SK-N-SH (cell line): ENCODE data around the gene UBE2D2. TPM values are rescaled to one million over a fixed set of nuclear protein-coding genes. Genes with fewer than 3 reads are reported as not detected.
"Not testable (repeated sequence)": the region's sequence is repeated elsewhere in the genome, so short reads cannot be mapped to it uniquely, and the experiment has no call there.

Experiments
- CTCF ChIA-PET: fragments of 300-600, 350-600 bp; formaldehyde crosslinking; extraction: SDS; loops from one replicate; lab custom pipeline; 2021; lab: Yijun Ruan, JAX
- POLR2A ChIA-PET: fragments of 350-600 bp; sonication (Branson Sonifier 250); formaldehyde crosslinking; extraction: SDS; loops from one replicate; lab custom pipeline; 2020; ENCODE audit warnings: antibody characterized with exemption, inconsistent platforms; lab: Yijun Ruan, JAX
- DNase-seq: peaks from one replicate; pipeline ENCODE4 v3.0.0; 2012
- H2AFZ ChIP-seq: fragments of 200-600 bp; sonication (generic); 2 replicates; pipeline ENCODE4 v1.8.1; 2016; ENCODE audit warnings: antibody characterized with exemption, mild to moderate bottlenecking, low read depth
- H3F3A ChIP-seq: fragments of 200-600 bp; sonication (generic); replicated peaks from 2 replicates; pipeline ENCODE3; 2016; ENCODE audit warnings: antibody characterized with exemption, mild to moderate bottlenecking; ENCODE audit not compliant: insufficient read depth
- H3K27ac ChIP-seq, 2 experiments: fragments of 200-500 bp in 1 of 2; fragments of 200-600 bp in 1 of 2; sonication (Bioruptor generic) in 1 of 2; sonication (generic), shearing (Covaris generic) in 1 of 2; 2 replicates each; pipeline versions ENCODE4 v1.5.1 to v1.6.1; 2014 to 2016; ENCODE audit warnings: low read depth in 2 of 2, inconsistent platforms in 1 of 2, low read length in 1 of 2, mild to moderate bottlenecking in 1 of 2, mixed read lengths in 1 of 2
- H3K27me3 ChIP-seq: fragments of 200-600 bp; sonication (generic), shearing (Covaris generic); 2 replicates; pipeline ENCODE4 v1.6.1; 2016; ENCODE audit warnings: mixed run types; ENCODE audit not compliant: insufficient read depth
- H3K36me3 ChIP-seq, 2 experiments: fragments of 200-500 bp in 1 of 2; fragments of 200-600 bp in 1 of 2; sonication (Bioruptor generic) in 1 of 2; sonication (generic) in 1 of 2; replicated peaks in 1 of 2; 2 replicates each; pipeline versions ENCODE3 to v1.5.1; 2014 to 2016; ENCODE audit warnings: low read length in 1 of 2, mild to moderate bottlenecking in 1 of 2; ENCODE audit not compliant: insufficient read depth in 2 of 2, control insufficient read depth in 1 of 2
- H3K4me1 ChIP-seq, 2 experiments: fragments of 200-500 bp in 1 of 2; fragments of 200-600 bp in 1 of 2; sonication (Bioruptor generic) in 1 of 2; sonication (generic), shearing (Covaris generic) in 1 of 2; 2 replicates each; pipeline versions ENCODE4 v1.5.1 to v1.6.1; 2014 to 2016; ENCODE audit warnings: low read depth in 1 of 2, low read length in 1 of 2, mixed run types in 1 of 2; ENCODE audit not compliant: insufficient read depth in 2 of 2, control insufficient read depth in 1 of 2
- H3K4me2 ChIP-seq: fragments of 200-600 bp; sonication (generic), shearing (Covaris generic); 2 replicates; pipeline ENCODE4 v1.6.1; 2017; ENCODE audit warnings: mixed run types
- H3K4me3 ChIP-seq, 2 experiments: fragments of 200-500 bp in 1 of 2; fragments of 200-600 bp in 1 of 2; sonication (Bioruptor generic) in 1 of 2; sonication (generic), shearing (Covaris generic) in 1 of 2; 2 replicates each; pipeline versions ENCODE4 v1.5.1 to v1.8.1; 2014 to 2016; ENCODE audit warnings: low read depth in 2 of 2, inconsistent platforms in 1 of 2, low read length in 1 of 2, mild to moderate bottlenecking in 1 of 2, mixed read lengths in 1 of 2, moderate library complexity in 1 of 2
- H3K79me2 ChIP-seq: fragments of 200-600 bp; sonication (generic); 2 replicates; pipeline ENCODE4 v1.8.1; 2017; ENCODE audit warnings: mild to moderate bottlenecking; ENCODE audit not compliant: insufficient read depth
- H3K9ac ChIP-seq: fragments of 200-600 bp; sonication (generic); 2 replicates; pipeline ENCODE4 v1.6.1; 2017; ENCODE audit warnings: mixed run types
- H3K9me2 ChIP-seq: fragments of 200-600 bp; sonication (generic); 2 replicates; pipeline ENCODE4 v1.6.1; 2017; ENCODE audit warnings: mixed run types
- H3K9me3 ChIP-seq: fragments of 200-600 bp; sonication (generic); 2 replicates; pipeline ENCODE4 v1.6.1; 2017; ENCODE audit warnings: mixed run types, mild to moderate bottlenecking, moderate library complexity
- H4K20me1 ChIP-seq: fragments of 200-600 bp; sonication (generic); 2 replicates; pipeline ENCODE4 v1.6.1; 2017; ENCODE audit warnings: mild to moderate bottlenecking, mixed run types; ENCODE audit not compliant: insufficient read depth
- EZH2phosphoT487 ChIP-seq: fragments of 200-600 bp; sonication (generic); IDR thresholded peaks from 2 replicates; pipeline ENCODE4 v1.6.1; 2017; ENCODE audit warnings: low read depth, mixed run types, mild to moderate bottlenecking, antibody characterized with exemption, moderate library complexity, borderline replicate concordance
- FOSL2 ChIP-seq: IDR thresholded peaks from 2 replicates; pipeline ENCODE4 v1.4.0; 2012; ENCODE audit warnings: low read depth, mild to moderate bottlenecking, moderate library complexity, borderline replicate concordance
- GATA2 ChIP-seq: sonication (generic); formaldehyde crosslinking; IDR thresholded peaks from 2 replicates; pipeline ENCODE4 v1.5.0; 2020; ENCODE audit warnings: mild to moderate bottlenecking, missing genetic modification reagents
- IRF3 ChIP-seq: fragments of 150-350 bp; IDR thresholded peaks from 2 replicates; pipeline ENCODE4 v1.6.1; 2016; ENCODE audit warnings: mild to moderate bottlenecking, low read depth, low read length
- JUND ChIP-seq: IDR thresholded peaks from 2 replicates; pipeline ENCODE4 v1.4.0; 2012
- MEF2A ChIP-seq: IDR thresholded peaks from 2 replicates; pipeline ENCODE4 v1.4.0; 2012; ENCODE audit warnings: low read depth, borderline replicate concordance
- RXRA ChIP-seq: IDR thresholded peaks from 2 replicates; pipeline ENCODE4 v1.4.0; 2012; ENCODE audit warnings: low read depth, mild to moderate bottlenecking, borderline replicate concordance
- TEAD4 ChIP-seq: IDR thresholded peaks from 2 replicates; pipeline ENCODE4 v1.4.0; 2012; ENCODE audit warnings: mild to moderate bottlenecking, borderline replicate concordance; ENCODE audit not compliant: insufficient read depth
- WGBS: methylation state at CpG from one replicate; pipeline ENCODE4 v1.1.6; 2017; ENCODE audit warnings: low lambda C conversion rate; 5-methylcytosine and 5-hydroxymethylcytosine counted together
- polyA plus RNA-seq, 3 experiments: library from polyadenylated mRNA; depleted of rRNA; stranded (reverse); fragments of >200 nt; gene quantifications; 2 replicates each; pipeline ENCODE4 v1.2.3, GENCODE V29; 2012
- TF ChIP-seq, protein P1 (sequence below): fragments of 200-600 bp; sonication (generic); IDR thresholded peaks from 2 replicates; pipeline ENCODE4 v1.6.1; 2017; ENCODE audit warnings: antibody characterized with exemption, mild to moderate bottlenecking, moderate library complexity

The UBE2D2 gene
- polyA plus RNA-seq, 1 of the 3 experiments (the other 2 are of a cell fraction): 24.5 TPM

GRCh38 chr5:139600336-139600949, 39.3 kb downstream of the UBE2D2 start:
- Histone ChIP-seq H2AFZ (no peak overlapping the region), H3K9ac (no peak overlapping the region), H3K36me3 (peaks cover 4 to 69% of the 10 kb centered on the region in 2 experiments), H4K20me1 (peaks cover 54% of the 10 kb centered on the region), H3K79me2 (peaks cover 97% of the 10 kb centered on the region), H3K4me1 (peaks cover 0 to 8% of the 10 kb centered on the region in 2 experiments; a peak in 1 of 4 replicates), H3K9me3 (no peaks in the 10 kb centered on the region), H3K27ac (0 out of 4 replicates have a peak overlapping the region, but pooled peaks of 1 of the 2 experiments have one; percentile 9), H3K4me3 (no peak overlapping the region), H3K4me2 (no peak overlapping the region), H3K27me3 (no peaks in the 10 kb centered on the region), H3F3A (peaks cover 24% of the 10 kb centered on the region), H3K9me2 (no peaks in the 10 kb centered on the region)
- no peak for TF ChIP-seq RXRA
- TF ChIP-seq JUND: 0 out of 2 replicates have a peak, but pooled peaks have one; percentile 7
- TF ChIP-seq FOSL2: peak; percentile 42; the same call in 1 of the 2 replicates
- WGBS: 85% methylated on average over 7 of the region's 7 CpGs
- DNase-seq: no peak
- ChIA-PET POLR2A (no interaction called here), CTCF (interaction anchor here (4.5 kb wide), 1 partner anchor 34 kb away, joined by 19 read pairs; no protein-coding TSS in a partner anchor)

GRCh38 chr5:139601429-139601828, 40.3 kb downstream of the UBE2D2 start:
- Histone ChIP-seq H2AFZ (no peak overlapping the region), H3K9me3 (no peaks in the 10 kb centered on the region), H3K9me2 (no peaks in the 10 kb centered on the region), H3K4me1 (peaks cover 0 to 8% of the 10 kb centered on the region in 2 experiments; a peak in 1 of 4 replicates), H3K4me2 (no peak overlapping the region), H4K20me1 (peaks cover 44% of the 10 kb centered on the region), H3K27ac (no peak overlapping the region), H3K36me3 (peaks cover 4 to 68% of the 10 kb centered on the region in 2 experiments), H3F3A (peaks cover 26% of the 10 kb centered on the region), H3K9ac (no peak overlapping the region), H3K79me2 (peaks cover 97% of the 10 kb centered on the region), H3K4me3 (no peak overlapping the region), H3K27me3 (no peaks in the 10 kb centered on the region)
- no peak for DNase-seq
- no peak for TF ChIP-seq MEF2A
- TF ChIP-seq IRF3: no peak
- no peak for TF ChIP-seq JUND
- TF ChIP-seq RXRA: no peak
- TF ChIP-seq, protein P1, sequence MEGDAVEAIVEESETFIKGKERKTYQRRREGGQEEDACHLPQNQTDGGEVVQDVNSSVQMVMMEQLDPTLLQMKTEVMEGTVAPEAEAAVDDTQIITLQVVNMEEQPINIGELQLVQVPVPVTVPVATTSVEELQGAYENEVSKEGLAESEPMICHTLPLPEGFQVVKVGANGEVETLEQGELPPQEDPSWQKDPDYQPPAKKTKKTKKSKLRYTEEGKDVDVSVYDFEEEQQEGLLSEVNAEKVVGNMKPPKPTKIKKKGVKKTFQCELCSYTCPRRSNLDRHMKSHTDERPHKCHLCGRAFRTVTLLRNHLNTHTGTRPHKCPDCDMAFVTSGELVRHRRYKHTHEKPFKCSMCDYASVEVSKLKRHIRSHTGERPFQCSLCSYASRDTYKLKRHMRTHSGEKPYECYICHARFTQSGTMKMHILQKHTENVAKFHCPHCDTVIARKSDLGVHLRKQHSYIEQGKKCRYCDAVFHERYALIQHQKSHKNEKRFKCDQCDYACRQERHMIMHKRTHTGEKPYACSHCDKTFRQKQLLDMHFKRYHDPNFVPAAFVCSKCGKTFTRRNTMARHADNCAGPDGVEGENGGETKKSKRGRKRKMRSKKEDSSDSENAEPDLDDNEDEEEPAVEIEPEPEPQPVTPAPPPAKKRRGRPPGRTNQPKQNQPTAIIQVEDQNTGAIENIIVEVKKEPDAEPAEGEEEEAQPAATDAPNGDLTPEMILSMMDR: no peak
- TF ChIP-seq GATA2 (CRISPR knock-in tag): no peak
- TF ChIP-seq EZH2phosphoT487: no peak
- no peak for TF ChIP-seq TEAD4
- CTCF ChIA-PET: interaction anchor here (0.6 to 0.7 kb wide), 2 partner anchors 32 to 987 kb away, joined by 3 to 4 read pairs; no protein-coding TSS in a partner anchor
- 95% methylated on average over 12 of the region's 12 CpGs for WGBS
- POLR2A ChIA-PET: no interaction called here

DNA sequence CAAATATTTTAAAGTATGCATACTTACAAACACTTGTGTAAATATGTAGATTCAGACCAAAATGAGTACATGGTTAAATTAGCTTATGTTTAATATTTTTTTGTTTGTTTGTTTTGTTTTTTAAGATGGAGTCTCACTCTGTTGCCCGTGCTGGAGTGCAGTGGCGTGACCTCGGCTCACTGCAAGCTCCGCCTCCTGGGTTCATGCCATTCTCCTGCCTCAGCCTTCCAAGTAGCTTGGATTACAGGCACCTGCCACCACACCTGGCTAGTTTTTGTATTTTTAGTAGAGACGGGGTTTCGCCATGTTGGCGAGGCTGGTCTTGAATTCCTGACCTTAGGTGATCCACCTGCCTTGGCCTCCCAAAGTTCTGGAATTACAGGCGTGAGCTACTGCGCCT, 40.8 kb downstream of the UBE2D2 start:
- DNase-seq, H3K9me3 ChIP-seq, POLR2A ChIA-PET, H3K4me1 ChIP-seq, H3K9ac ChIP-seq, H3K9me2 ChIP-seq, H3K27ac ChIP-seq, H3K4me3 ChIP-seq, H3K4me2 ChIP-seq, H3K27me3 ChIP-seq, H2AFZ ChIP-seq: not testable (repeated sequence)
- H3K79me2 ChIP-seq: peaks cover 97% of the 10 kb centered on the region
- peaks cover 31% of the 10 kb centered on the region for H3F3A ChIP-seq
- H3K36me3 ChIP-seq: peaks cover 4 to 68% of the 10 kb centered on the region in 2 experiments
- WGBS: 95% methylated on average over 9 of the region's 9 CpGs
- CTCF ChIA-PET: interaction anchor here (0.6 kb wide), 1 partner anchor 32 kb away, joined by 4 read pairs; no protein-coding TSS in a partner anchor
- H4K20me1 ChIP-seq: peaks cover 42% of the 10 kb centered on the region
